Measurements from ENCODE around the gene SPPL2C.

GRCh38 chr17:45828171-45828570 is 16.5 kb upstream of the SPPL2C start:
- no peak for TF ChIP-seq CTCF (IDR thresholded peaks at IDR 0.05)
- no peak for TF ChIP-seq POLR2A (IDR thresholded peaks at IDR 0.05)
